OCI-LY3 (cell line): ENCODE measurements around the gene LMX1B.

Source experiments
- H2AFZ ChIP-seq: fragments of 200-600, 300-600 bp; shearing (Covaris generic); 2 replicates; pipeline ENCODE4 v1.6.0; 2014; ENCODE audit warnings: antibody characterized with exemption, low read depth, low read length
- H3K27ac ChIP-seq: fragments of 200-600, 300-600 bp; sonication (generic); 2 replicates; pipeline ENCODE4 v1.5.1; 2014; ENCODE audit warnings: mild to moderate bottlenecking, low read length, moderate library complexity, mixed read lengths
- H3K27me3 ChIP-seq: fragments of 200-600, 300-600 bp; sonication (generic); 2 replicates; pipeline ENCODE4 v1.6.1; 2014; ENCODE audit warnings: low read depth, low read length, mixed read lengths
- H3K36me3 ChIP-seq: fragments of 200-600, 300-600 bp; sonication (generic); replicated peaks from 2 replicates; pipeline ENCODE3; 2014; ENCODE audit warnings: low read depth, low read length, mixed read lengths
- H3K4me1 ChIP-seq: fragments of 300-600, 200-600 bp; sonication (generic); 2 replicates; pipeline ENCODE4 v1.6.1; 2014; ENCODE audit warnings: low read length, mixed read lengths
- H3K4me2 ChIP-seq: fragments of 200-600, 300-600 bp; sonication (generic); 2 replicates; pipeline ENCODE4 v1.6.1; 2014; ENCODE audit warnings: low read length, mixed read lengths
- H3K4me3 ChIP-seq: fragments of 300-600, 200-600 bp; sonication (generic); 2 replicates; pipeline ENCODE4 v1.5.1; 2014; ENCODE audit warnings: antibody characterized with exemption, mild to moderate bottlenecking, low read length, moderate library complexity
- H3K79me2 ChIP-seq: fragments of 300-600, 200-600 bp; shearing (Covaris generic); 2 replicates; pipeline ENCODE4 v1.6.1; 2014; ENCODE audit warnings: mild to moderate bottlenecking, low read length, mixed read lengths
- H3K9ac ChIP-seq: fragments of 300-600, 200-600 bp; shearing (Covaris generic); 2 replicates; pipeline ENCODE4 v1.6.0; 2014; ENCODE audit warnings: mild to moderate bottlenecking, low read length, moderate library complexity
- H3K9me3 ChIP-seq: fragments of 200-600, 300-600 bp; shearing (Covaris generic); 2 replicates; pipeline ENCODE4 v1.6.1; 2014; ENCODE audit warnings: low read length, mixed read lengths; ENCODE audit not compliant: insufficient read depth
- H4K20me1 ChIP-seq: fragments of 200-600, 300-600 bp; sonication (generic); 2 replicates; pipeline ENCODE4 v1.6.1; 2016; ENCODE audit warnings: low read length, mixed read lengths; ENCODE audit not compliant: insufficient read depth
- EZH2phosphoT487 ChIP-seq: fragments of 200-600 bp; shearing (Covaris generic); IDR thresholded peaks from 2 replicates; pipeline ENCODE4 v1.6.1; 2018; ENCODE audit warnings: antibody characterized with exemption, mixed run types, low read depth
- TF ChIP-seq, protein P1 (sequence below): fragments of 200-600, 300-600 bp; sonication (generic); IDR thresholded peaks from 2 replicates; pipeline ENCODE4 v1.5.1; 2014; ENCODE audit warnings: antibody characterized with exemption, low read length, low read depth

LMX1B gene

DNA sequence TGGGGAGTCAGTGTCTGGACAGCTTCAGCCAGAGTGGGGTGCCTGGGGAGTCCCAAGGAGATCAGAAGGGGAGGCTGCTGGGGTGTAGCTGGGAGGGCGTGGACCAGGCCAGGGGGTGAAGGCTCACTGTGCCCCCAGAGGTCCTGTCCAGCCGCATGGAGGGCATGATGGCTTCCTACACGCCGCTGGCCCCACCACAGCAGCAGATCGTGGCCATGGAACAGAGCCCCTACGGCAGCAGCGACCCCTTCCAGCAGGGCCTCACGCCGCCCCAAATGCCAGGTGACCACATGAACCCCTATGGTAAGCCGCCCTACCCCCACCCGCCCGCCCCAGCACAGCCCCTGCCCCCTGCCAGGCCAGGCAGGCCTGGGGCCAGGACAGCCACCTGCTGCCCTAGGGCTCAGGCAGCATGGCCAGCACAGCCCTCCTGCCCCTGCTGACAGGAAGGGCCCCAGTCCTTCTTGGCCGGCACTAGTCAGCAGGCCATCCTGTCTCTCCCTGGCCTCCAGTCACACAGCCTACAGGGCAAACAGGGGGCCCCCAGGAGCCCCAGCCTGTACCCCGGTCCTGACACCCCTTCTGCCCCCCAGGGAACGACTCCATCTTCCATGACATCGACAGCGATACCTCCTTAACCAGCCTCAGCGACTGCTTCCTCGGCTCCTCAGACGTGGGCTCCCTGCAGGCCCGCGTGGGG is 82.1 kb downstream of the LMX1B start:
- peaks cover 19% of the 10 kb centered on the region for H3K27me3 ChIP-seq
- H3K36me3 ChIP-seq, result no peaks in the 10 kb centered on the region

DNA sequence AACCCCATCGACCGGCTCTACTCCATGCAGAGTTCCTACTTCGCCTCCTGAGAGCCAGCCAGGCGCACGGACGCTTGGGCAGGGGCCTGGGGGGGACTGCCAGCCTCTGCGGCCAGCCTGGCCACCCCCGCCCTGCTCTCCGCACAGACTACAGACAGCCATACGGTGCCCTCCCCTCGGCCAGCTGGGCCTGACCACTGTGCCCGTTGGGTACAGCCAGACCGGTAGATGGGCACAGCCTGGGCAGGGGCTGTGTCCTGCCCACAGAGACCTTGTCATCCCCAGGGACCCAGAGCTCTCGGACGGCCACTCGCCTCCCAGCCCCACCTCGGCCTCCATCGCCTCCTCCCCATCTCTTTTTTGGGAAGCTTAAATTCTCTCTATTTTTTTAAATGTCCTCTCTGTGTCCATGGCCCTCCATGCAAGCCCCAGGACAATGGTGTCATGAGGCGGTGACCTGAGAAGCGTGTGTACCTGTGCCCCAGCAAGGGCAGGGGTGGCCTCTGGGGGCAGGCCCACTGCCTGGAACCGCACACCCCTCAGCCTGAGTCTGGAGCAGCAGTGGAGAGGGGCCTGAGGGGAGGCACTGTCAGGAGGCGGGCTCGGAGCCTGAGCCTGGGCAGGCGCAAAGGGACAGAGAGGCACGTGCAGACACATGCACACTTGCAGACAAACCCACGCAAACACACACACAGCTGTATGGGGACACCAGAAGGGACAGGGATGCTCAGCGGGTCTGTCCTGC is 82.8 kb downstream of the LMX1B start:
- Histone ChIP-seq H3K4me3 (no peak overlapping the region), H3K36me3 (no peaks in the 10 kb centered on the region), H4K20me1 (no peaks in the 10 kb centered on the region), H3K9ac (no peak overlapping the region), H3K79me2 (no peaks in the 10 kb centered on the region), H3K27me3 (peaks cover 24% of the 10 kb centered on the region), H2AFZ (no peak overlapping the region), H3K4me2 (no peak overlapping the region), H3K27ac (no peak overlapping the region), H3K4me1 (no peaks in the 10 kb centered on the region), H3K9me3 (no peaks in the 10 kb centered on the region)
- TF ChIP-seq EZH2phosphoT487, result no peak
- TF ChIP-seq, protein P1, sequence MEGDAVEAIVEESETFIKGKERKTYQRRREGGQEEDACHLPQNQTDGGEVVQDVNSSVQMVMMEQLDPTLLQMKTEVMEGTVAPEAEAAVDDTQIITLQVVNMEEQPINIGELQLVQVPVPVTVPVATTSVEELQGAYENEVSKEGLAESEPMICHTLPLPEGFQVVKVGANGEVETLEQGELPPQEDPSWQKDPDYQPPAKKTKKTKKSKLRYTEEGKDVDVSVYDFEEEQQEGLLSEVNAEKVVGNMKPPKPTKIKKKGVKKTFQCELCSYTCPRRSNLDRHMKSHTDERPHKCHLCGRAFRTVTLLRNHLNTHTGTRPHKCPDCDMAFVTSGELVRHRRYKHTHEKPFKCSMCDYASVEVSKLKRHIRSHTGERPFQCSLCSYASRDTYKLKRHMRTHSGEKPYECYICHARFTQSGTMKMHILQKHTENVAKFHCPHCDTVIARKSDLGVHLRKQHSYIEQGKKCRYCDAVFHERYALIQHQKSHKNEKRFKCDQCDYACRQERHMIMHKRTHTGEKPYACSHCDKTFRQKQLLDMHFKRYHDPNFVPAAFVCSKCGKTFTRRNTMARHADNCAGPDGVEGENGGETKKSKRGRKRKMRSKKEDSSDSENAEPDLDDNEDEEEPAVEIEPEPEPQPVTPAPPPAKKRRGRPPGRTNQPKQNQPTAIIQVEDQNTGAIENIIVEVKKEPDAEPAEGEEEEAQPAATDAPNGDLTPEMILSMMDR, result no peak

More for the DNA sequence above, 82.1 kb downstream of the LMX1B start:
- Histone ChIP-seq H3K4me1 (no peaks in the 10 kb centered on the region), H2AFZ (no peak overlapping the region), H3K9me3 (no peaks in the 10 kb centered on the region), H3K4me2 (no peak overlapping the region), H3K4me3 (no peak overlapping the region), H3K79me2 (no peaks in the 10 kb centered on the region), H3K9ac (no peak overlapping the region), H3K27ac (no peak overlapping the region), H4K20me1 (no peaks in the 10 kb centered on the region)
- TF ChIP-seq, protein P1, result no peak
- TF ChIP-seq EZH2phosphoT487, result no peak

DNA sequence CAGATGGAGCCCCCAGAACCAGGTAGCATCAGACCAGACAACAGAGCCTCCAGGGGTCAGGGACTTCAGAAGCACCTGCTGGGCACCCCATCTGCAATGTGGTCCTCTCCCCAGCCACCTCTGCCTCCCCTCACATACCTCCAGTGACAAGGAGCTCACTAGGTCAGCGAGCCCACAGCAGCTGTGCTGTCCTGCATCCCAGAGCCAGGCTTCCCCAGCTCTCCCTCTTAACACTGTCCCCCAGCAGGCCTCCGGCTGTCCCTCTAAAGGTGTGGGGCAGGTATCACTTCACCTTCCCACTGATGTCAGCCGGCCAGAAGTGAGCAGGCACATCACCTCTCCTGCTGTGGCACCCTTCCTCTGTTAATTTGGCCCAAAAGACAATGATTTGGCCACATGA is 83.6 kb downstream of the LMX1B start:
- Histone ChIP-seq H3K4me2 (no peak overlapping the region), H3K4me1 (no peaks in the 10 kb centered on the region), H3K27ac (no peak overlapping the region), H3K79me2 (no peaks in the 10 kb centered on the region), H4K20me1 (no peaks in the 10 kb centered on the region), H2AFZ (no peak overlapping the region), H3K4me3 (no peak overlapping the region), H3K9ac (no peak overlapping the region), H3K27me3 (peaks cover 24% of the 10 kb centered on the region), H3K9me3 (no peaks in the 10 kb centered on the region), H3K36me3 (no peaks in the 10 kb centered on the region)
- TF ChIP-seq, protein P1, result no peak

DNA sequence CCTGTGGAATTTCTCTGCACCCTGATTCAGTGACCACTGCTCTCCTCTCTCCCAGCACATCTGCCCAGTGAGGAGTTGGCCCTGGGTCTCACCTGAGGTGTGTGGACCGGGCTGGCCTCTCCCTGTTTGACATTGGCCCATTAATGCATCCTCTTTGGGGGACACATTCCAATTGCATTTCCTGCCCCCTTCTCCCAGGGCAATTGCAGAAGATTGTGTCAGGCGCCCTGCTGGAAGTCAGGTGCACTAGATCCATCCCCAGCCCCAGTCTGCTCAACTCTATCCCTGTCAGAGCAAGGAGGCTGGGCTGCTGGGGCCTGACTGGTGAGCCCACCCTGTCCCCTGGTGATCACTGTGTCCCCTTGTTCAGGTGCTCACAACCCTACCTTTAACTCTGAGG is 84.5 kb downstream of the LMX1B start:
- Histone ChIP-seq H3K79me2 (no peaks in the 10 kb centered on the region), H3K36me3 (no peaks in the 10 kb centered on the region), H3K9me3 (no peaks in the 10 kb centered on the region), H4K20me1 (no peaks in the 10 kb centered on the region), H3K27me3 (peaks cover 26% of the 10 kb centered on the region), H3K27ac (no peak overlapping the region), H3K4me3 (no peak overlapping the region), H3K4me1 (no peaks in the 10 kb centered on the region), H2AFZ (no peak overlapping the region), H3K4me2 (no peak overlapping the region), H3K9ac (no peak overlapping the region)
- TF ChIP-seq, protein P1, result no peak
- no peak for TF ChIP-seq EZH2phosphoT487
